ENCODE measurements around the gene TRIM41. TPM values are rescaled to one million over a fixed set of nuclear protein-coding genes. Genes with fewer than 3 reads are reported as not detected.

The TRIM41 gene
- total RNA-seq, 2 experiments from 2014 or later = 21.4 to 24.0 TPM

DNA sequence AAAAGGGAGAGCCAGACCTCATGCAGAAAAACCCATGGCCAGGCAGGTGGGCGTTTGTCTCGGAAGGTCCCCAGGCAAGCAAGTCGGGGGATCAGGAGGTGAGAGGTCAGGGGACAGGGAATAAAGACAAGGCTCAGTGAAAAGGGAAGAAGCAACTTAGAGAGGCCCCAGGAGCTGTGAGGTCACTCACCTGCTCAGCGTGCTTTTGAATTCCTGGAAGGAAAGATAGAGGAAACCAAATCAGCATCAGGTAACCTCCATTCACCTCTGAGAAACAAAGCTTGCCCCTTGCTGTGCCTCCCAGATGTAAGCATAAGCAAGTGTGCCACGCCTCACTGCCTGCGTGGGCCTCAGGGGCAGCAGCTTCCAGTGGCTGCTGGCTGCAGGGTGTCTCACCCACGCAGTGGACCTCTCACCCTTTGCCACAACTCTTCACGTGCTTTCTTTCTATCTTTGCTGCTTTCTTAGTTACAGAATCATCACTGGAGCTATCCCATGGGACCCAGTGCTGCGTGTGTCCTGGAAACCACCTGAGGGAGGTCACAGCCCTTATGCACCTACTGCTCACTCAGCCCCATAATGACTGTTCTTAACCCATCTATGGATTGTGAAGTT is 24.1 kb upstream of the TRIM41 start:
- Mint-ChIP-seq H3K27ac (no peak overlapping the region), H3K4me1 (ENCODE audit: low read depth) (peaks cover 2% of the 10 kb centered on the region), H3K27me3 (peaks cover 2% of the 10 kb centered on the region), H3K4me3 (no peak overlapping the region), H3K9me3 (no peaks in the 10 kb centered on the region), H3K36me3 (ENCODE audit: low read depth) (peaks cover 1% of the 10 kb centered on the region)
- no peak for ATAC-seq (ENCODE audit: poor library complexity)
- H3K27me3 ChIP-seq (ENCODE audit: control insufficient read depth in 1 of 2, insufficient read depth in 2 of 2, low read length in 2 of 2) = peaks cover 0 to 2% of the 10 kb centered on the region in 2 experiments
- ChIA-PET CTCF (interaction anchor here (0.9 to 1.0 kb wide), 2 partner anchors 8 to 15 kb away, joined by 3 to 7 read pairs; no protein-coding TSS in a partner anchor), POLR2A (interaction anchor here (1.8 to 1.9 kb wide), 2 partner anchors 7 to 10 kb away, joined by 5 to 7 read pairs; no protein-coding TSS in a partner anchor)
- H3K4me1 ChIP-seq (ENCODE audit: insufficient read depth, low read length) = peaks cover 7% of the 10 kb centered on the region
- TF ChIP-seq, protein P1, sequence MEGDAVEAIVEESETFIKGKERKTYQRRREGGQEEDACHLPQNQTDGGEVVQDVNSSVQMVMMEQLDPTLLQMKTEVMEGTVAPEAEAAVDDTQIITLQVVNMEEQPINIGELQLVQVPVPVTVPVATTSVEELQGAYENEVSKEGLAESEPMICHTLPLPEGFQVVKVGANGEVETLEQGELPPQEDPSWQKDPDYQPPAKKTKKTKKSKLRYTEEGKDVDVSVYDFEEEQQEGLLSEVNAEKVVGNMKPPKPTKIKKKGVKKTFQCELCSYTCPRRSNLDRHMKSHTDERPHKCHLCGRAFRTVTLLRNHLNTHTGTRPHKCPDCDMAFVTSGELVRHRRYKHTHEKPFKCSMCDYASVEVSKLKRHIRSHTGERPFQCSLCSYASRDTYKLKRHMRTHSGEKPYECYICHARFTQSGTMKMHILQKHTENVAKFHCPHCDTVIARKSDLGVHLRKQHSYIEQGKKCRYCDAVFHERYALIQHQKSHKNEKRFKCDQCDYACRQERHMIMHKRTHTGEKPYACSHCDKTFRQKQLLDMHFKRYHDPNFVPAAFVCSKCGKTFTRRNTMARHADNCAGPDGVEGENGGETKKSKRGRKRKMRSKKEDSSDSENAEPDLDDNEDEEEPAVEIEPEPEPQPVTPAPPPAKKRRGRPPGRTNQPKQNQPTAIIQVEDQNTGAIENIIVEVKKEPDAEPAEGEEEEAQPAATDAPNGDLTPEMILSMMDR (IDR thresholded peaks at IDR 0.05) = no peak
- H3K9me3 ChIP-seq (ENCODE audit: control insufficient read depth in 1 of 2, insufficient read depth in 1 of 2, low read length in 2 of 2) = no peaks in the 10 kb centered on the region
- H3K27ac ChIP-seq (ENCODE audit: low read depth in 1 of 2, low read length in 2 of 2) = no peak overlapping the region
- intact Hi-C loops (cut with DNase I, micrococcal nuclease) = no loop called here
- DNase-seq = no peak
- no peaks in the 10 kb centered on the region for H3K36me3 ChIP-seq (ENCODE audit: insufficient read depth, low read length)
- no peak overlapping the region for H3K4me3 ChIP-seq (ENCODE audit: low read length)

DNA sequence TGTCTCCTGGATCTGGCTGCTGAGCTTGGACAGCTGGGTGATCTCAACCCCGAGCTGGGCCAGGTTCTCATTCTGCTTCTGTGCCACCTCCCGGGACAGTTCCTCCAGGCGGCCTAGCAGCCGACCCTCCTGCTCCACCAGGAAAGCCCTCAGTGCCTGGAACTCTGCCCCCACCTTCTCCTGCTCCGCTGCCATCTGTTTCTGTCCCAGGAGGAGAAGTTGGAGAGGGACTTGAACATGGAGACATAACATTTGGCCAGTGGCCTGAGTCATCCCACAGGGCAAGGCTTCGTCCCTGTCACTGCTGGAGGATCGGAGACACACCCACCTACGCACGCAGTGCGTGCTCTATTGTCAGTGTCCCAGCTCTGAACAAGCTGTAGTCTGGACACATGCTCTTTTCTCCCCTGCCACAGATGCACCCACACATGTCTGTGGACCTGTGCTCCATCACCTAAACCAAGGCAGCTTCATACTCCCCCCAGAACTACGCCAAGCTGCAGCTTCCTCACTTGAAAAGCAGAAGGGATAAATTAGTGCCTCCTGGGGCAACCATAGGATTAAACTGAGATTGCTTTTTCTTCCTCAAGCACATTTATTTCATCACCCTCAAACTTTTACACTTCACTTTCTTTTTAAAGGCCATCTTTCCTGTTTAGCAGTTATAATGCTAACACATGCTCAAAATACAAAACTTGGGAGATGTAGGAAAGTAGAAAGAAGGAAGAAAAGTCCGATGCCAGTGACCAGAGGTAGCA is 23.0 kb upstream of the TRIM41 start:
- POLR2A ChIA-PET = no interaction called here
- intact Hi-C loops (cut with DNase I, micrococcal nuclease) = no loop called here
- H3K36me3 ChIP-seq (ENCODE audit: insufficient read depth, low read length) = no peaks in the 10 kb centered on the region
- CTCF ChIA-PET = interaction anchor here (0.9 kb wide), 1 partner anchor 16 kb away, joined by 3 read pairs; no protein-coding TSS in a partner anchor
- DNase-seq = no peak
- no peaks in the 10 kb centered on the region for H3K9me3 Mint-ChIP-seq
- no peak overlapping the region for H3K27ac ChIP-seq (ENCODE audit: low read depth in 1 of 2, low read length in 2 of 2)
- H3K4me3 Mint-ChIP-seq = no peak overlapping the region
- peaks cover 12% of the 10 kb centered on the region for H3K4me1 ChIP-seq (ENCODE audit: insufficient read depth, low read length)
- peaks cover 3% of the 10 kb centered on the region for H3K36me3 Mint-ChIP-seq (ENCODE audit: low read depth)
- peaks cover 0 to 4% of the 10 kb centered on the region in 2 experiments for H3K27me3 ChIP-seq (ENCODE audit: control insufficient read depth in 1 of 2, insufficient read depth in 2 of 2, low read length in 2 of 2)
- H3K27me3 Mint-ChIP-seq = peaks cover 5% of the 10 kb centered on the region
- H3K4me1 Mint-ChIP-seq (ENCODE audit: low read depth) = peaks cover 5% of the 10 kb centered on the region
- TF ChIP-seq, protein P1 (IDR thresholded peaks at IDR 0.05) = no peak
- H3K9me3 ChIP-seq (ENCODE audit: control insufficient read depth in 1 of 2, insufficient read depth in 1 of 2, low read length in 2 of 2) = no peaks in the 10 kb centered on the region
- no peak for ATAC-seq (ENCODE audit: poor library complexity)
- no peak overlapping the region for H3K4me3 ChIP-seq (ENCODE audit: low read length)
- no peak overlapping the region for H3K27ac Mint-ChIP-seq

DNA sequence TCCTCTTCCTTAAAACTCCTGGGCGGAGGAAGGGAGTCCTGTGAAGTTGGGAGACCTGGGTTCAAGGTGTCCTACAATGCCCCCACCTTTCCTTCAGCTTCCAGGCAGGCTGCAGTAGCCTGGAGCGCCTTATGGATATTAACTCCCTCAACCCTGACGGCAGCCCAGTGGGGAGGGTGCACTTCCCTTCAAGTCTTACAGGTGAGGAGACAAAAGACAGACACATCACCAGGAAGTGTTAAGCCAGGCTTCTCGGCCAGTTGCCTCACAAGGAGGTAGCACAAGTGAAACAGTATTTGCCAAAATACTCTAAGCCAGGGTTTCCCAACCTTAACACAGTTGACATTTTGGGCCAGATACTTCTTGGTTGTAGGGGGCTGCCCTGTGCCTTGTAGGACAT is 22.3 kb upstream of the TRIM41 start:
- POLR2A ChIA-PET = interaction anchor here (8.3 kb wide), 1 partner anchor 10 kb away, joined by 292 read pairs; no protein-coding TSS in a partner anchor
- peaks cover 8% of the 10 kb centered on the region for H3K27me3 Mint-ChIP-seq
- H3K9me3 ChIP-seq (ENCODE audit: control insufficient read depth in 1 of 2, insufficient read depth in 1 of 2, low read length in 2 of 2) = no peaks in the 10 kb centered on the region
- H3K27ac ChIP-seq (ENCODE audit: low read depth in 1 of 2, low read length in 2 of 2) = no peak overlapping the region
- DNase-seq = no peak
- H3K27me3 ChIP-seq (ENCODE audit: control insufficient read depth in 1 of 2, insufficient read depth in 2 of 2, low read length in 2 of 2) = peaks cover 0 to 6% of the 10 kb centered on the region in 2 experiments
- no peak for ATAC-seq (ENCODE audit: poor library complexity)
- CTCF ChIA-PET = no interaction called here
- no peak overlapping the region for H3K4me3 Mint-ChIP-seq
- peaks cover 9% of the 10 kb centered on the region for H3K4me1 Mint-ChIP-seq (ENCODE audit: low read depth)
- TF ChIP-seq, protein P1 (IDR thresholded peaks at IDR 0.05) = no peak
- intact Hi-C loops (cut with DNase I, micrococcal nuclease) = no loop called here
- H3K4me3 ChIP-seq (ENCODE audit: low read length) = no peak overlapping the region
- peaks cover 19% of the 10 kb centered on the region for H3K4me1 ChIP-seq (ENCODE audit: insufficient read depth, low read length)
- H3K9me3 Mint-ChIP-seq = no peaks in the 10 kb centered on the region
- H3K36me3 Mint-ChIP-seq (ENCODE audit: low read depth) = peaks cover 5% of the 10 kb centered on the region
- no peak overlapping the region for H3K27ac Mint-ChIP-seq
- H3K36me3 ChIP-seq (ENCODE audit: insufficient read depth, low read length) = no peaks in the 10 kb centered on the region
